Gastrocnemius medialis (tissue), 4 donors: ENCODE data around the gene DDIT3. TPM values are rescaled to one million over a fixed set of nuclear protein-coding genes. Genes with fewer than 3 reads are reported as not detected.
A peak's percentile ranks its signal among the peaks of the same experiment; 100 is the strongest.

ENCODE experiments used
- ATAC-seq, 2 donors: fragments of 150-250 bp; one replicate each; pipeline ENCODE4 v1.9.1; 2016
- DNase-seq, 2 donors: peaks; one replicate each; pipeline ENCODE4 v3.0.0-alpha.2; 2019
- H3K27ac ChIP-seq, 4 donors: fragments of 200-600 bp; sonication (generic); 1 replicate in 1 of 4; 2 replicates in 3 of 4; pipeline ENCODE4 v1.5.1; 2016 to 2018; ENCODE audit warnings: mild to moderate bottlenecking in 2 of 4, moderate library complexity in 1 of 4
- H3K27me3 ChIP-seq, 3 donors: fragments of 200-600 bp; sonication (generic) in 2 of 3; 1 replicate in 1 of 3; 2 replicates in 2 of 3; pipeline versions ENCODE4 v1.5.1 to v1.6.0; 2016 to 2019; ENCODE audit warnings: mild to moderate bottlenecking in 1 of 3, moderate library complexity in 1 of 3
- H3K36me3 ChIP-seq, 2 donors: fragments of 200-600 bp; sonication (generic) in 1 of 2; one replicate each; pipeline ENCODE4 v1.5.1; 2017 to 2018
- H3K4me1 ChIP-seq, 2 donors: fragments of 200-600 bp; sonication (generic) in 1 of 2; one replicate each; pipeline ENCODE4 v1.5.1; 2016 to 2017; ENCODE audit warnings: mild to moderate bottlenecking in 2 of 2
- H3K4me3 ChIP-seq, 4 donors: fragments of 200-600 bp; sonication (generic) in 3 of 4; 1 replicate in 1 of 4; 2 replicates in 3 of 4; pipeline ENCODE4 v1.5.1; 2016 to 2019; ENCODE audit warnings: mild to moderate bottlenecking in 2 of 4
- H3K9me3 ChIP-seq, 3 donors: fragments of 200-600 bp; sonication (generic) in 2 of 3; 1 replicate in 1 of 3; 2 replicates in 2 of 3; pipeline ENCODE4 v1.5.1; 2016 to 2019
- CTCF ChIP-seq, 5 experiments: fragments of 450-650 bp in 3 of 5; fragments of 200-600 bp in 2 of 5; sonication (generic) in 2 of 5; IDR thresholded peaks in 4 of 5; conservative IDR thresholded peaks in 1 of 5; 1 replicate in 4 of 5; 2 replicates in 1 of 5; pipeline ENCODE4 v1.5.1; 2016 to 2019; ENCODE audit warnings: antibody characterized with exemption in 5 of 5, mild to moderate bottlenecking in 3 of 5, moderate library complexity in 3 of 5
- POLR2A ChIP-seq, 2 donors: fragments of 450-650 bp; IDR thresholded peaks; one replicate each; pipeline ENCODE4 v1.6.1; 2017; ENCODE audit warnings: antibody characterized with exemption in 2 of 2, mild to moderate bottlenecking in 2 of 2, moderate library complexity in 2 of 2
- in situ Hi-C, 4 donors: fragments of 200-750 bp; cut with MboI; loops; one replicate each; pipeline versions ENCODE4 v1.15.0 to v1.8.0; 2017; ENCODE audit warnings: low sequenced_read_pairs in 4 of 4
- intact Hi-C: fragments of 100-400 bp; cut with DNase I; formaldehyde crosslinking; loops from one replicate; pipeline ENCODE4 v1.15.1; 2023; ENCODE audit warnings: low total_unique reads
- total RNA-seq, 4 donors: library from RNA; depleted of rRNA; stranded (reverse); fragments of >200 nt; gene quantifications; one replicate each; pipeline versions ENCODE4 v1.1.0 to v1.2.3, GENCODE V29; 2016

Gene DDIT3
- total RNA-seq, 4 donors from 2014 or later, result 11.8 to 46.4 (median 17.1) TPM

- Histone ChIP-seq H3K9me3 (no peaks in the 10 kb centered on the region), H3K4me3 (no peak overlapping the region), H3K27ac (peak overlapping the region in 1 of 4 donors; percentile 2), H3K36me3 (peaks cover 2 to 98% of the 10 kb centered on the region in 2 donors), H3K27me3 (no peaks in the 10 kb centered on the region), H3K4me1 (peaks cover 2 to 6% of the 10 kb centered on the region in 2 donors)
- intact Hi-C loops (loop anchor here (10.0 kb wide), 2 partner anchors 445 to 895 kb away; partner anchors contain the start of genes BAZ2A and NAB2), in situ Hi-C loops (no loop called here)
- ATAC-seq, result no peak
- TF ChIP-seq POLR2A (IDR thresholded peaks at IDR 0.05), result no peak
- DNase-seq, result no peak
These were observed 9.5 kb upstream of the DDIT3 start for GRCh38 chr12:57529831-57530230.

GRCh38 chr12:57528831-57529555, 8.7 kb upstream of the DDIT3 start:
- intact Hi-C loops, result loop anchor here (10.0 kb wide), 2 partner anchors 444 to 894 kb away; partner anchors contain the start of genes BAZ2A and NAB2
- DNase-seq, result no peak
- ATAC-seq, result no peak
- TF ChIP-seq CTCF (IDR thresholded peaks at IDR 0.05 in 4 of 5, conservative IDR thresholded peaks at IDR 0.05 in 1 of 5), result no peak
- no peak for TF ChIP-seq POLR2A (IDR thresholded peaks at IDR 0.05)
- Histone ChIP-seq H3K27me3 (no peaks in the 10 kb centered on the region), H3K4me1 (peaks cover 10 to 14% of the 10 kb centered on the region in 2 donors), H3K4me3 (no peak overlapping the region), H3K9me3 (no peaks in the 10 kb centered on the region), H3K36me3 (peaks cover 2 to 94% of the 10 kb centered on the region in 2 donors), H3K27ac (no peak overlapping the region)
- in situ Hi-C loops, result no loop called here

- no peak for DNase-seq
- in situ Hi-C loops, result no loop called here
- intact Hi-C loops, result loop anchor here (10.0 kb wide), 2 partner anchors 443 to 893 kb away; partner anchors contain the start of genes BAZ2A and NAB2
These were observed 7.9 kb upstream of the DDIT3 start for GRCh38 chr12:57528176-57528575.

GRCh38 chr12:57527184-57527583, 6.9 kb upstream of the DDIT3 start:
- Histone ChIP-seq H3K4me3 (no peak overlapping the region), H3K36me3 (peaks cover 0 to 77% of the 10 kb centered on the region in 2 donors), H3K9me3 (no peaks in the 10 kb centered on the region), H3K4me1 (peaks cover 19 to 23% of the 10 kb centered on the region in 2 donors), H3K27me3 (no peaks in the 10 kb centered on the region), H3K27ac (no peak overlapping the region)
- intact Hi-C loops, result loop anchor here (10.0 kb wide), 2 partner anchors 442 to 892 kb away; partner anchors contain the start of genes BAZ2A and NAB2
- DNase-seq, result no peak
- TF ChIP-seq POLR2A (IDR thresholded peaks at IDR 0.05), result no peak
- TF ChIP-seq CTCF (IDR thresholded peaks at IDR 0.05 in 4 of 5, conservative IDR thresholded peaks at IDR 0.05 in 1 of 5), result no peak
- ATAC-seq, result no peak
- in situ Hi-C loops, result no loop called here

More at GRCh38 chr12:57528176-57528575, 7.9 kb upstream of the DDIT3 start:
- Histone ChIP-seq H3K4me1 (peaks cover 18 to 21% of the 10 kb centered on the region in 2 donors), H3K9me3 (no peaks in the 10 kb centered on the region), H3K4me3 (no peak overlapping the region), H3K36me3 (peaks cover 0 to 87% of the 10 kb centered on the region in 2 donors), H3K27me3 (no peaks in the 10 kb centered on the region), H3K27ac (peak overlapping the region in 1 of 4 donors; percentile 4)
- TF ChIP-seq POLR2A (IDR thresholded peaks at IDR 0.05), result no peak
- TF ChIP-seq CTCF (IDR thresholded peaks at IDR 0.05 in 4 of 5, conservative IDR thresholded peaks at IDR 0.05 in 1 of 5), result no peak
- no peak for ATAC-seq

- DNase-seq (no peak), ATAC-seq (no peak)
- no peak overlapping the region for H3K4me3 ChIP-seq
- H3K27me3 ChIP-seq, result no peaks in the 10 kb centered on the region
- TF ChIP-seq CTCF (IDR thresholded peaks at IDR 0.05 in 4 of 5, conservative IDR thresholded peaks at IDR 0.05 in 1 of 5) (no peak), POLR2A (IDR thresholded peaks at IDR 0.05) (no peak)
- peak overlapping the region in 2 of 4 donors; percentile 20 to 31 for H3K27ac ChIP-seq
- H3K9me3 ChIP-seq, result no peaks in the 10 kb centered on the region
- H3K4me1 ChIP-seq, result peaks cover 25 to 29% of the 10 kb centered on the region in 2 donors
- intact Hi-C loops (loop anchor here (10.0 kb wide), 2 partner anchors 442 to 892 kb away; partner anchors contain the start of genes BAZ2A and NAB2), in situ Hi-C loops (no loop called here)
- H3K36me3 ChIP-seq, result peaks cover 0 to 72% of the 10 kb centered on the region in 2 donors
These were observed 6.3 kb upstream of the DDIT3 start for GRCh38 chr12:57526477-57527126.
